Skeletal muscle tissue (tissue), 4 donors: ENCODE data around the gene SLC37A1. TPM values are rescaled to one million over a fixed set of nuclear protein-coding genes. Genes with fewer than 3 reads are reported as not detected.

Experiments
- H3K27ac ChIP-seq: one replicate; pipeline ENCODE4 v1.7.0; 2013; ENCODE audit warnings: mild to moderate bottlenecking, low read depth, low read length, inconsistent platforms
- H3K27me3 ChIP-seq, 3 donors: one replicate each; pipeline ENCODE4 v1.7.0; 2013; ENCODE audit warnings: low read length in 3 of 3; ENCODE audit not compliant: control insufficient read depth in 3 of 3, insufficient read depth in 3 of 3
- H3K36me3 ChIP-seq, 3 donors: one replicate each; pipeline ENCODE4 v1.7.0; 2013; ENCODE audit warnings: low read length in 3 of 3; ENCODE audit not compliant: control insufficient read depth in 3 of 3, insufficient read depth in 3 of 3
- H3K4me1 ChIP-seq, 3 donors: one replicate each; pipeline ENCODE4 v1.7.0; 2013; ENCODE audit warnings: low read length in 3 of 3, mild to moderate bottlenecking in 3 of 3; ENCODE audit not compliant: control insufficient read depth in 3 of 3, insufficient read depth in 3 of 3
- H3K4me3 ChIP-seq, 3 donors: one replicate each; pipeline ENCODE4 v1.7.0; 2013; ENCODE audit warnings: low read length in 3 of 3
- H3K9ac ChIP-seq, 3 donors: one replicate each; pipeline ENCODE4 v1.7.0; 2013; ENCODE audit warnings: low read length in 3 of 3, mild to moderate bottlenecking in 3 of 3, moderate library complexity in 2 of 3, low read depth in 1 of 3
- H3K9me3 ChIP-seq, 3 donors: one replicate each; pipeline ENCODE4 v1.7.0; 2013; ENCODE audit warnings: low read length in 3 of 3; ENCODE audit not compliant: control insufficient read depth in 3 of 3
- total RNA-seq: library from RNA; depleted of rRNA; stranded (reverse); fragments of >200 nt; gene quantifications from one replicate; pipeline ENCODE4 v1.2.3, GENCODE V29; 2014
- donor health status: Osteomylitis.

Gene SLC37A1
- total RNA-seq, 1 donor from 2014 or later: 2.1 TPM

GRCh38 chr21:42471206-42471605, 42.4 kb upstream of the SLC37A1 start:
- no peaks in the 10 kb centered on the region for H3K27me3 ChIP-seq
- H3K4me3 ChIP-seq: no peak overlapping the region
- peaks cover 5 to 9% (median 5%) of the 10 kb centered on the region in 3 donors for H3K4me1 ChIP-seq
- H3K36me3 ChIP-seq: no peaks in the 10 kb centered on the region
- no peak overlapping the region for H3K9ac ChIP-seq
- no peak overlapping the region for H3K27ac ChIP-seq
- no peaks in the 10 kb centered on the region for H3K9me3 ChIP-seq

- no peak overlapping the region for H3K4me3 ChIP-seq
These were observed 41.8 kb upstream of the SLC37A1 start for GRCh38 chr21:42471716-42472330.

GRCh38 chr21:42472521-42472920, 41.1 kb upstream of the SLC37A1 start:
- Histone ChIP-seq H3K27ac (no peak overlapping the region), H3K9ac (no peak overlapping the region), H3K36me3 (no peaks in the 10 kb centered on the region), H3K27me3 (peaks cover 0 to 3% (median 0%) of the 10 kb centered on the region in 3 donors), H3K9me3 (no peaks in the 10 kb centered on the region), H3K4me1 (peaks cover 0 to under 1% (median 0%) of the 10 kb centered on the region in 3 donors), H3K4me3 (no peak overlapping the region)

More at GRCh38 chr21:42471716-42472330, 41.8 kb upstream of the SLC37A1 start:
- Histone ChIP-seq H3K9ac (no peak overlapping the region), H3K4me1 (peaks cover 1 to 6% (median 5%) of the 10 kb centered on the region in 3 donors), H3K36me3 (no peaks in the 10 kb centered on the region), H3K9me3 (no peaks in the 10 kb centered on the region), H3K27me3 (peaks cover 0 to 3% (median 0%) of the 10 kb centered on the region in 3 donors), H3K27ac (no peak overlapping the region)

- H3K36me3 ChIP-seq: no peaks in the 10 kb centered on the region
- H3K9ac ChIP-seq: no peak overlapping the region
- no peaks in the 10 kb centered on the region for H3K9me3 ChIP-seq
- no peaks in the 10 kb centered on the region for H3K4me1 ChIP-seq
- peaks cover 0 to 3% (median 0%) of the 10 kb centered on the region in 3 donors for H3K27me3 ChIP-seq
- no peak overlapping the region for H3K4me3 ChIP-seq
- no peak overlapping the region for H3K27ac ChIP-seq
These were observed 40.1 kb upstream of the SLC37A1 start for GRCh38 chr21:42473498-42474042.

- H3K4me3 ChIP-seq: no peak overlapping the region
- H3K27me3 ChIP-seq: peaks cover 0 to 3% (median 0%) of the 10 kb centered on the region in 3 donors
- H3K4me1 ChIP-seq: no peaks in the 10 kb centered on the region
- H3K27ac ChIP-seq: no peak overlapping the region
- H3K9ac ChIP-seq: no peak overlapping the region
- no peaks in the 10 kb centered on the region for H3K36me3 ChIP-seq
- H3K9me3 ChIP-seq: no peaks in the 10 kb centered on the region
These were observed 39.4 kb upstream of the SLC37A1 start for GRCh38 chr21:42474043-42474831.

- Histone ChIP-seq H3K4me3 (no peak overlapping the region), H3K9ac (no peak overlapping the region), H3K36me3 (no peaks in the 10 kb centered on the region), H3K9me3 (no peaks in the 10 kb centered on the region), H3K27me3 (peaks cover 0 to 3% (median 0%) of the 10 kb centered on the region in 3 donors), H3K4me1 (no peaks in the 10 kb centered on the region), H3K27ac (no peak overlapping the region)
These were observed 38.6 kb upstream of the SLC37A1 start for GRCh38 chr21:42475036-42475435.

GRCh38 chr21:42475526-42476387, 37.9 kb upstream of the SLC37A1 start:
- Histone ChIP-seq H3K27ac (no peak overlapping the region), H3K36me3 (no peaks in the 10 kb centered on the region), H3K27me3 (peaks cover 0 to 3% (median 0%) of the 10 kb centered on the region in 3 donors), H3K9ac (no peak overlapping the region), H3K4me1 (no peaks in the 10 kb centered on the region), H3K9me3 (no peaks in the 10 kb centered on the region), H3K4me3 (no peak overlapping the region)

- H3K27me3 ChIP-seq: peaks cover 0 to 3% (median 0%) of the 10 kb centered on the region in 3 donors
- H3K27ac ChIP-seq: no peak overlapping the region
- no peak overlapping the region for H3K4me3 ChIP-seq
- H3K9ac ChIP-seq: no peak overlapping the region
- no peaks in the 10 kb centered on the region for H3K9me3 ChIP-seq
- H3K36me3 ChIP-seq: no peaks in the 10 kb centered on the region
- no peaks in the 10 kb centered on the region for H3K4me1 ChIP-seq
These were observed 37.0 kb upstream of the SLC37A1 start for GRCh38 chr21:42476388-42477331.

GRCh38 chr21:42478504-42478903, 35.1 kb upstream of the SLC37A1 start:
- Histone ChIP-seq H3K9ac (no peak overlapping the region), H3K27ac (no peak overlapping the region), H3K27me3 (peaks cover 0 to 3% (median 0%) of the 10 kb centered on the region in 3 donors), H3K36me3 (no peaks in the 10 kb centered on the region), H3K9me3 (no peaks in the 10 kb centered on the region), H3K4me3 (no peak overlapping the region), H3K4me1 (no peaks in the 10 kb centered on the region)
